H1 (cell line): Measurements from ENCODE around the gene CYP1A2. TPM values are rescaled to one million over a fixed set of nuclear protein-coding genes. Genes with fewer than 3 reads are reported as not detected.

ENCODE experiments used
- CTCF ChIA-PET: fragments of 300-600 bp; sonication (Branson Sonifier 250); formaldehyde crosslinking; loops from one replicate; lab custom pipeline; 2021; ENCODE audit not compliant: partially characterized antibody; lab: Charles Lee
- POLR2A ChIA-PET: fragments of 300-600 bp; sonication (Branson Sonifier 250); formaldehyde crosslinking; loops from one replicate; lab custom pipeline; 2021; ENCODE audit warnings: inconsistent platforms; ENCODE audit not compliant: partially characterized antibody; lab: Charles Lee
- DNase-seq, 2 experiments: peaks; one replicate each; pipeline versions ENCODE4 v3.0.0 to v3.0.0-alpha.2; 2010 to 2022; ENCODE audit warnings: low spot score in 2 of 2, low read depth in 1 of 2, mixed read lengths in 1 of 2
- FAIRE-seq: peaks from 2 replicates; lab custom pipeline; 2011; peaks lifted over from hg19 to GRCh38; lab: Jason Lieb, UNC
- H2AFZ ChIP-seq: 2 replicates; pipeline ENCODE4 v1.8.1; 2012; ENCODE audit warnings: low read length, inconsistent platforms
- H2AK5ac ChIP-seq: 2 replicates; pipeline ENCODE4 v1.6.1; 2013; ENCODE audit warnings: low read depth, low read length
- H2BK120ac ChIP-seq: replicated peaks from 2 replicates; pipeline ENCODE3; 2013; ENCODE audit warnings: low read depth, low read length, inconsistent platforms
- H2BK12ac ChIP-seq: 2 replicates; pipeline ENCODE4 v1.6.1; 2013; ENCODE audit warnings: low read depth, low read length
- H2BK15ac ChIP-seq: 2 replicates; pipeline ENCODE4 v1.6.1; 2013; ENCODE audit warnings: low read length
- H2BK20ac ChIP-seq: 2 replicates; pipeline ENCODE4 v1.6.1; 2013; ENCODE audit warnings: low read length
- H2BK5ac ChIP-seq: 2 replicates; pipeline ENCODE4 v1.6.1; 2013; ENCODE audit warnings: low read depth, low read length
- H3K14ac ChIP-seq: 2 replicates; pipeline ENCODE4 v1.6.1; 2013; ENCODE audit warnings: inconsistent platforms; ENCODE audit not compliant: insufficient read length
- H3K18ac ChIP-seq: 2 replicates; pipeline ENCODE4 v1.6.1; 2013; ENCODE audit warnings: low read length; ENCODE audit errors: extremely low read depth
- H3K23ac ChIP-seq: 2 replicates; pipeline ENCODE4 v1.6.1; 2013; ENCODE audit warnings: inconsistent platforms; ENCODE audit not compliant: insufficient read length
- H3K23me2 ChIP-seq: 2 replicates; pipeline ENCODE4 v1.6.1; 2013; ENCODE audit warnings: low read depth, low read length
- H3K27ac ChIP-seq: 2 replicates; pipeline ENCODE4 v1.6.1; 2011; ENCODE audit warnings: low read depth, low read length, inconsistent platforms
- H3K27me3 ChIP-seq, 4 experiments: replicated peaks in 1 of 4; 1 replicate in 1 of 4; 2 replicates in 3 of 4; pipeline versions ENCODE4 v1.6.1 to v1.8.1; 2011 to 2013; ENCODE audit warnings: low read length in 3 of 4, mild to moderate bottlenecking in 3 of 4, inconsistent platforms in 2 of 4, mixed read lengths in 2 of 4, moderate library complexity in 1 of 4; ENCODE audit not compliant: control insufficient read depth in 3 of 4, insufficient read depth in 3 of 4; ENCODE audit errors: extremely low read depth in 1 of 4
- H3K36me3 ChIP-seq, 4 experiments: 2 replicates each; pipeline versions ENCODE4 v1.6.1 to v1.8.1; 2011 to 2013; ENCODE audit warnings: mild to moderate bottlenecking in 4 of 4, low read length in 3 of 4, moderate library complexity in 2 of 4, control low read depth in 1 of 4, inconsistent platforms in 1 of 4; ENCODE audit not compliant: insufficient read depth in 4 of 4, control insufficient read depth in 2 of 4
- H3K4ac ChIP-seq: replicated peaks from 2 replicates; pipeline ENCODE3; 2013; ENCODE audit warnings: low read length, low read depth, mixed read lengths, inconsistent platforms; ENCODE audit not compliant: insufficient read length
- H3K4me1 ChIP-seq, 4 experiments: replicated peaks in 1 of 4; 1 replicate in 1 of 4; 2 replicates in 3 of 4; pipeline versions ENCODE4 v1.6.1 to v1.8.1; 2011 to 2013; ENCODE audit warnings: low read length in 3 of 4, inconsistent platforms in 2 of 4, mixed read lengths in 1 of 4; ENCODE audit not compliant: insufficient read depth in 4 of 4, control insufficient read depth in 3 of 4
- H3K4me2 ChIP-seq, 2 experiments: 2 replicates each; pipeline versions ENCODE4 v1.6.1 to v1.8.1; 2011 to 2013; ENCODE audit warnings: low read depth in 2 of 2, low read length in 2 of 2, control low read depth in 1 of 2, inconsistent platforms in 1 of 2, mild to moderate bottlenecking in 1 of 2; ENCODE audit not compliant: insufficient read depth in 1 of 2
- H3K4me3 ChIP-seq, 4 experiments: fragments of 200-600, 300-600 bp in 1 of 4; sonication (generic), shearing (Covaris generic), sonication (Bioruptor Twin) in 1 of 4; 2 replicates each; pipeline versions ENCODE4 v1.5.1 to v1.8.1; 2011 to 2016; ENCODE audit warnings: low read length in 4 of 4, low read depth in 3 of 4, control low read depth in 2 of 4, inconsistent platforms in 2 of 4, mild to moderate bottlenecking in 2 of 4, mixed read lengths in 1 of 4, moderate library complexity in 1 of 4; ENCODE audit not compliant: insufficient read depth in 2 of 4; ENCODE audit errors: extremely low read depth in 1 of 4
- H3K56ac ChIP-seq: replicated peaks from 2 replicates; pipeline ENCODE3; 2013; ENCODE audit warnings: low read depth, mild to moderate bottlenecking, mixed read lengths, low read length, inconsistent platforms; ENCODE audit not compliant: insufficient read length
- H3K79me1 ChIP-seq: 2 replicates; pipeline ENCODE4 v1.6.1; 2013; ENCODE audit warnings: low read depth, low read length, control low read depth
- H3K79me2 ChIP-seq, 2 experiments: 2 replicates each; pipeline versions ENCODE4 v1.6.1 to v1.8.1; 2012 to 2013; ENCODE audit warnings: low read length in 2 of 2, mild to moderate bottlenecking in 2 of 2, inconsistent platforms in 1 of 2; ENCODE audit not compliant: insufficient read depth in 2 of 2, control insufficient read depth in 1 of 2
- H3K9ac ChIP-seq, 4 experiments: replicated peaks in 1 of 4; 1 replicate in 1 of 4; 2 replicates in 3 of 4; pipeline versions ENCODE4 v1.6.1 to v1.8.1; 2011 to 2013; ENCODE audit warnings: low read depth in 3 of 4, low read length in 3 of 4, control low read depth in 2 of 4, mild to moderate bottlenecking in 2 of 4, moderate library complexity in 2 of 4, inconsistent platforms in 1 of 4; ENCODE audit errors: extremely low read depth in 1 of 4
- H3K9me3 ChIP-seq, 2 experiments: 2 replicates each; pipeline versions ENCODE4 v1.6.1 to v1.8.1; 2012 to 2013; ENCODE audit warnings: mild to moderate bottlenecking in 2 of 2, moderate library complexity in 2 of 2, control low read depth in 1 of 2, inconsistent platforms in 1 of 2, low read depth in 1 of 2, low read length in 1 of 2, mixed read lengths in 1 of 2; ENCODE audit not compliant: insufficient read depth in 2 of 2
- H4K20me1 ChIP-seq, 2 experiments: replicated peaks in 1 of 2; 2 replicates each; pipeline versions ENCODE3 to v1.8.1; 2011 to 2013; ENCODE audit warnings: inconsistent platforms in 2 of 2, low read length in 2 of 2, mild to moderate bottlenecking in 1 of 2; ENCODE audit not compliant: insufficient read depth in 2 of 2, control insufficient read depth in 1 of 2
- H4K5ac ChIP-seq: 2 replicates; pipeline ENCODE4 v1.6.1; 2013; ENCODE audit warnings: low read length, low read depth, mixed read lengths, inconsistent platforms; ENCODE audit not compliant: insufficient read length
- H4K8ac ChIP-seq: 2 replicates; pipeline ENCODE4 v1.8.0; 2013; ENCODE audit warnings: mild to moderate bottlenecking, moderate library complexity, low read length, inconsistent platforms; ENCODE audit not compliant: insufficient read depth; ENCODE audit errors: extremely low read depth
- H4K91ac ChIP-seq: replicated peaks from 2 replicates; pipeline ENCODE3; 2013; ENCODE audit warnings: low read length, mixed read lengths, inconsistent platforms; ENCODE audit not compliant: insufficient read length
- CEBPB ChIP-seq: IDR thresholded peaks from 2 replicates; pipeline ENCODE4 v1.6.1; 2012; ENCODE audit warnings: low read depth, low read length
- EGR1 ChIP-seq: IDR thresholded peaks from 2 replicates; pipeline ENCODE4 v1.6.1; 2011; ENCODE audit warnings: low read depth, low read length, borderline replicate concordance
- RFX5 ChIP-seq: IDR thresholded peaks from 2 replicates; pipeline ENCODE4 v1.6.1; 2011; ENCODE audit warnings: low read depth, low read length, improper control_type of control experiment, borderline replicate concordance
- SP1 ChIP-seq: IDR thresholded peaks from 2 replicates; pipeline ENCODE4 v1.6.1; 2011; ENCODE audit warnings: low read depth, low read length
- TCF12 ChIP-seq: IDR thresholded peaks from 2 replicates; pipeline ENCODE4 v1.6.1; 2011; ENCODE audit warnings: low read depth, mild to moderate bottlenecking, low read length
- WGBS, 2 experiments: shearing (Covaris generic) in 1 of 2; methylation state at CpG; one replicate each; pipeline versions ENCODE4 v1.1.6 to v1.1.7; 2013 to 2015; ENCODE audit warnings: low lambda C conversion rate in 2 of 2, mixed read lengths in 2 of 2, inconsistent platforms in 1 of 2, low coverage in 1 of 2, missing lambda C conversion rate in 1 of 2; ENCODE audit not compliant: insufficient replicate concordance in 2 of 2, insufficient coverage in 1 of 2, insufficient read length in 1 of 2; ENCODE audit errors: extremely low coverage in 1 of 2, missing lambda C conversion rate in 1 of 2; 5-methylcytosine and 5-hydroxymethylcytosine counted together
- polyA plus RNA-seq, 7 experiments: library from polyadenylated mRNA; depleted of rRNA in 3 of 7; stranded (reverse) in 5 of 7; unstranded in 2 of 7; fragments of >200 nt in 5 of 7; fragments of 200-250 nt in 2 of 7; gene quantifications; 1 replicate in 5 of 7; 2 replicates in 1 of 7; 4 replicates in 1 of 7; pipeline versions ENCODE4 v1.2.1 to v1.2.3, GENCODE V29; 2011 to 2013; ENCODE audit warnings: missing spikeins in 2 of 7, mixed read lengths in 2 of 7
- total RNA-seq: library from RNA; stranded (reverse); fragmentation: NEBNext Ultra II Directional; extraction: Animal tissue kit (Norgen Biotek cat#: 25700); gene quantifications from 2 replicates; pipeline ENCODE4 v1.2.1, GENCODE V29; 2021

CYP1A2 gene
- total and polyA plus RNA-seq, 2 of the 8 experiments (the other 6 are each of a cell fraction or from before 2014, with no cell fraction given) = not detected

- H3K4me3 ChIP-seq = no peak overlapping the region
- no peak overlapping the region for H3K9ac ChIP-seq
- no peaks in the 10 kb centered on the region for H3K79me1 ChIP-seq
- no peak overlapping the region for H2BK5ac ChIP-seq
- no peak overlapping the region for H4K91ac ChIP-seq
- no peaks in the 10 kb centered on the region for H4K20me1 ChIP-seq
- H3K23ac ChIP-seq = no peak overlapping the region
- H3K14ac ChIP-seq = no peak overlapping the region
- H3K27me3 ChIP-seq = peaks cover 11 to 31% (median 26%) of the 10 kb centered on the region in 4 experiments
- H2BK20ac ChIP-seq = peak overlapping the region; percentile 87; the same call in 1 of the 2 replicates
- WGBS, 2 experiments = 85% methylated on average over 1 of the region's 1 CpG; no CpG with 5 or more reads in 1 of the 2 experiments
- ChIA-PET CTCF (interaction anchor here (0.6 to 4.3 kb wide), 4 partner anchors 46 to 195 kb away, joined by 3 to 39 read pairs (median 8); no protein-coding TSS in a partner anchor), POLR2A (interaction anchor here (0.6 to 5.5 kb wide), 8 partner anchors 19 to 168 kb away, joined by 3 to 46 read pairs (median 4); no protein-coding TSS in a partner anchor)
- no peak overlapping the region; a peak in 1 of 4 replicates for H3K4me2 ChIP-seq
- no peaks in the 10 kb centered on the region for H3K79me2 ChIP-seq
- H2BK15ac ChIP-seq = no peak overlapping the region
- no peaks in the 10 kb centered on the region for H3K36me3 ChIP-seq
- H2AFZ ChIP-seq = peak overlapping the region; percentile 65
- FAIRE-seq (peak; percentile 86), DNase-seq (peak in 1 of 2 experiments; percentile 49)
- no peak overlapping the region for H2AK5ac ChIP-seq
- TF ChIP-seq CEBPB (no peak), RFX5 (peak; percentile 48; the same call in 1 of the 2 replicates), TCF12 (no peak), SP1 (peak; percentile 99), EGR1 (peak; percentile 73)
- no peak overlapping the region for H3K18ac ChIP-seq
- no peak overlapping the region for H3K56ac ChIP-seq
- H4K8ac ChIP-seq = no peak overlapping the region
- no peak overlapping the region for H3K4ac ChIP-seq
- peaks cover 11% of the 10 kb centered on the region; the same call in 1 of the 2 replicates for H3K23me2 ChIP-seq
- H3K27ac ChIP-seq = no peak overlapping the region
- peak overlapping the region; percentile 46; the same call in 1 of the 2 replicates for H2BK12ac ChIP-seq
- no peak overlapping the region for H2BK120ac ChIP-seq
- no peaks in the 10 kb centered on the region; a peak in 1 of 4 replicates for H3K9me3 ChIP-seq
- no peak overlapping the region for H4K5ac ChIP-seq
- peaks cover 0 to 5% (median 0%) of the 10 kb centered on the region in 4 experiments; a peak in 3 of 7 replicates for H3K4me1 ChIP-seq
Observed at GRCh38 chr15:74723754-74724334, 24.8 kb upstream of the CYP1A2 start.
